ENCODE results near the gene KCTD16. TPM values are rescaled to one million over a fixed set of nuclear protein-coding genes. Genes with fewer than 3 reads are reported as not detected.

Gene KCTD16
- total RNA-seq, 1 donor: 3.0 TPM

DNA sequence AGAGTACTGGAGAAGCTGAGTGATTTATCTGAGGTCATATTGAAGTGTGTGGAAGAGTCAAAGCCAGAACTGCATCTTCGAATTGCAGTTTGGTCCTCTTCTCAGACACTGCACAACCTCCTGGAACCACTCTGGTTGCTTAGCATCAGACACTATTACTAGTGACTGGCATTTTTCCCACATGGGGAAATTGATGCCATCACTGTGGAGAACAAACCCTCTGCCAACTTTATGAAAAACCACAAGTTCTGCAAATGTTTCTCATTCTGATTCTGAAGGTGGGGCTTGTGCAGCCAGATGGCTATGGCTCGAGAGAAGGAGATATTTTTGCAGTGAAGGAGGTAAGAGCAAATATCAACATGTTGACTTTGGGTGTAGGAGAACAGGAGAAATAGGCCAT, 67.2 kb downstream of the KCTD16 start:
- no peak overlapping the region for H3K4me3 ChIP-seq (ENCODE audit: low read depth, low read length)
- DNase-seq (ENCODE audit: low read depth): no peak
- TF ChIP-seq, protein P1, sequence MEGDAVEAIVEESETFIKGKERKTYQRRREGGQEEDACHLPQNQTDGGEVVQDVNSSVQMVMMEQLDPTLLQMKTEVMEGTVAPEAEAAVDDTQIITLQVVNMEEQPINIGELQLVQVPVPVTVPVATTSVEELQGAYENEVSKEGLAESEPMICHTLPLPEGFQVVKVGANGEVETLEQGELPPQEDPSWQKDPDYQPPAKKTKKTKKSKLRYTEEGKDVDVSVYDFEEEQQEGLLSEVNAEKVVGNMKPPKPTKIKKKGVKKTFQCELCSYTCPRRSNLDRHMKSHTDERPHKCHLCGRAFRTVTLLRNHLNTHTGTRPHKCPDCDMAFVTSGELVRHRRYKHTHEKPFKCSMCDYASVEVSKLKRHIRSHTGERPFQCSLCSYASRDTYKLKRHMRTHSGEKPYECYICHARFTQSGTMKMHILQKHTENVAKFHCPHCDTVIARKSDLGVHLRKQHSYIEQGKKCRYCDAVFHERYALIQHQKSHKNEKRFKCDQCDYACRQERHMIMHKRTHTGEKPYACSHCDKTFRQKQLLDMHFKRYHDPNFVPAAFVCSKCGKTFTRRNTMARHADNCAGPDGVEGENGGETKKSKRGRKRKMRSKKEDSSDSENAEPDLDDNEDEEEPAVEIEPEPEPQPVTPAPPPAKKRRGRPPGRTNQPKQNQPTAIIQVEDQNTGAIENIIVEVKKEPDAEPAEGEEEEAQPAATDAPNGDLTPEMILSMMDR (IDR thresholded peaks at IDR 0.05; ENCODE audit: insufficient read depth, low read depth, low read length): no peak

DNA sequence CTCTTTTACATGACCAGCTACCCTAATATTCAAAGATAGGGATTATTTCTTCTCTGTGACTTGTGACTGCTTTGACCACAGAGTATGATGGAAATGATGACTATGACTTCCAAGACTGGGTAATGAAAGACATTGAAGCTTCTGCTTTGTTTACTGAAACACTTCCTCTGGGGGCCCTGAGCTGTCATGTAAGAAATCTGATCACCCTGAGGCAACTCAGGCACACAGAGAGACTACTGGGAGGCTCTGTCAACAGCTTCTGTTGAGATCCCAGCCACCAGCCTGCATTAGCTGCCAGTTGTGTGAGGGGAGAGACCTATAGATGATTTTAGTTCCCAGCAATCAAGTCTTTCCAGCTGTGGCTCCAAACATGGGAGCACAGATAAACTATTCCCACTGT, 76.5 kb downstream of the KCTD16 start:
- TF ChIP-seq, protein P1 (IDR thresholded peaks at IDR 0.05; ENCODE audit: insufficient read depth, low read depth, low read length): no peak
- DNase-seq (ENCODE audit: low read depth): peak; percentile 1
- no peak overlapping the region for H3K4me3 ChIP-seq (ENCODE audit: low read depth, low read length)

DNA sequence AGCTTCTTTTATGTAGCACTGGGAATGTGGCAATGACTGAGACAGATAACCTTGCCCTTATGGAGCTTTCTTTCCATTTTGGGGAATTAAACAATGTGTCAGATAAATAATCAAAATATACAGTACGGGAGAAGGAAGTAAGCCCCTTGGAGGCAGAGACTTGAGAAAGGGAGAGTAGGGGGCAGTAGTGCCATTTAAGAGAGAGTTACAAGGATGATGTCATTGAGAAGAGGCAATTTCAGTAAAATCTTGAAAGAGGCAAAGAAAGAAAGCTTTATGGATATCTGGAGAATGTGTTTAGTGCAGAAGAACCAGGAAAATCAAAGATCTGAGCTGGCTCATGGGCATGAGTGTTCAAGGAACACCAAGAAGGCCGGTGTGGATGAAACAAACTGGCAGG, 77.3 kb downstream of the KCTD16 start:
- TF ChIP-seq, protein P1 (IDR thresholded peaks at IDR 0.05; ENCODE audit: insufficient read depth, low read depth, low read length): no peak
- DNase-seq (ENCODE audit: low read depth): no peak
- no peak overlapping the region for H3K4me3 ChIP-seq (ENCODE audit: low read depth, low read length)

DNA sequence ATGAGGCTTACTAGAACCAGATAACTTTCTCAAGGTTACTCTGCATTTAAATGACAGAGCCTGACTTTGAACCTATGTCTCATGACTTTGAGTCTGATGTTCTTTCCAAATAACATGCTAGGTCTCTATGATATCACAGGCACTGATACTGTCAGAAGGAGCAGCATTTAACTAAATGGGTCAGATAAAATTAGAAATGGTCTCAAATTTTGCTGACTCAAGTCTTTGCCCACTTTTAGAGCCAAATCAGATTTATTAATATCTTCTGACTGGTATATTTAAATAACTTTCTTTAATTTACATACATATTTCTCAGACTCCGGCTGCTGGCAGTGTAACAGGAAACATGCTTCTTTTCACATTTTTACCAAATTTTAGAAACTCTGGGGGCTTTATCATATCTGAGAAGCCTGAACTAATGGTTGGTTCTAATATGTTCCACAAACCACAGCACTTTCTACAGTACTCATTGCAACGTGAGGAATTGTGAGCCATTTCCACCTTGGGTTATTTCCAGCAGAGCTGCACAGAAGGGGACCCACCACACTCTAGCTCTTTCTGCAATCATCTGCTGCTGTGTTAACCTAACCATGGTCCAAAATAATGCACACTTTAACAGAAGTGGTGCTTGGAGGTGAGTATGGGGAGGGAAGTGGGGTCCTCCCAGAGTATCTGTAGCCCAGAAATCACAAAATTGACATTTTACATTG, 79.2 kb downstream of the KCTD16 start:
- TF ChIP-seq, protein P1 (IDR thresholded peaks at IDR 0.05; ENCODE audit: insufficient read depth, low read depth, low read length): no peak
- no peak overlapping the region for H3K4me3 ChIP-seq (ENCODE audit: low read depth, low read length)
- no peak for DNase-seq (ENCODE audit: low read depth)

DNA sequence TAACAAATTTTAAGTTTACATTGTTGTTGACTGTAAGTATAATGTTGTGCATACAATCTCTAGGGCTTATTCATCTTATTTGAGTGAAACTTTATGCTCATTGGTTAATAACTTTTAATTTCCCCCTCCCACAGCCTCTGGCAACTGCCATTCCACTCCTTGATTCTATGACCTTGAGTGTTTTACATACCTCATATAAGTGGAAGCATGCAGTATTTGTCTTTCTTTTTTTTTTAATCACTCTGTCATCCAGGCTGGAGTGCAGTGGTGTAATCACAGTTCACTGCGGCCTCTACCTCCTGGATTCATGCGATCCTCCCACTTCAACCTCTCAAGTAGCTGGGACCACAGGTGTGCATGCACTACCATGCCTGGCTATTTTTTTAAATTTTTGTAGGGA, 83.9 kb downstream of the KCTD16 start:
- DNase-seq (ENCODE audit: low read depth): no peak
- TF ChIP-seq, protein P1 (IDR thresholded peaks at IDR 0.05; ENCODE audit: insufficient read depth, low read depth, low read length): no peak

DNA sequence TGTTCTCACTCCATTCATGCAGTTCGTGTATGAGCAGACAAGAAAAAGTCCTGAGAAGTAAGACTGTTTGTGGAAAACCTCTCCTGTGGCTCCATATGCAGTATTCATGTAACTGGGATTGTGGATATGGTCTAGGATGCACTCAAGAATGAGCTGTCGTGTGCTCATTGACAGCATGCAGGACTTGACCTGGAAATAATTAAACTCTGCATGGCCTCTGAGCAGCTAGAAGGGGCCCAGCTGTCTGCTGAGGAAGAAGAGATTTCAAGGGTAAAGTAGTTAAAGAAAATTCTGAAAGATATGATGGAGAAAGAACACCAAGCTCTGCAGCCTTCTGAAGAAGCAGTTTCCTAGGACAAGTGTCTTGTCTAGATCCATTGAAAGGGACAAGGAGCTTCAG, 89.4 kb downstream of the KCTD16 start:
- no peak for DNase-seq (ENCODE audit: low read depth)
- no peak overlapping the region for H3K4me3 ChIP-seq (ENCODE audit: low read depth, low read length)
- TF ChIP-seq, protein P1 (IDR thresholded peaks at IDR 0.05; ENCODE audit: insufficient read depth, low read depth, low read length): no peak

More for the DNA sequence above, 83.9 kb downstream of the KCTD16 start:
- no peak overlapping the region for H3K4me3 ChIP-seq (ENCODE audit: low read depth, low read length)
